HK-2 (cell line): ENCODE measurements around the gene SCAP.
"Not testable (repeated sequence)": the region's sequence is repeated elsewhere in the genome, so short reads cannot be mapped to it uniquely, and the experiment has no call there.

ENCODE experiments used
- DNase-seq: peaks from one replicate; pipeline ENCODE4 v3.0.0-alpha.2; 2018; ENCODE audit not compliant: unreplicated experiment

SCAP gene

GRCh38 chr3:47481763-47482162 lies 6.0 kb upstream of the SCAP start:
- not testable (repeated sequence) for DNase-seq

- DNase-seq, result not testable (repeated sequence)
Observed at GRCh38 chr3:47480267-47480666, 4.5 kb upstream of the SCAP start.

- DNase-seq, result no peak
Observed at GRCh38 chr3:47479826-47480160, 4.1 kb upstream of the SCAP start.

- no peak for DNase-seq
Observed at GRCh38 chr3:47478022-47478421, 2.3 kb upstream of the SCAP start.

- no peak for DNase-seq
Observed at GRCh38 chr3:47476644-47477199, 981 bp upstream of the SCAP start.

- DNase-seq, result no peak
Observed at GRCh38 chr3:47476330-47476626, 537 bp upstream of the SCAP start.

GRCh38 chr3:47475029-47475569 lies 642 bp downstream of the SCAP start:
- no peak for DNase-seq

- DNase-seq, result no peak
Observed at GRCh38 chr3:47473391-47473790, 2.4 kb downstream of the SCAP start.

- DNase-seq, result no peak
Observed at GRCh38 chr3:47469616-47470015, 6.1 kb downstream of the SCAP start.

- DNase-seq, result not testable (repeated sequence)
Observed at GRCh38 chr3:47468315-47468714, 7.4 kb downstream of the SCAP start.

- DNase-seq, result no peak
Observed at GRCh38 chr3:47464588-47464987, 11.2 kb downstream of the SCAP start.

- not testable (repeated sequence) for DNase-seq
Observed at GRCh38 chr3:47459534-47460085, 16.1 kb downstream of the SCAP start.

- DNase-seq, result no peak
Observed at GRCh38 chr3:47456984-47457383, 18.8 kb downstream of the SCAP start.

GRCh38 chr3:47455806-47456452 lies 19.8 kb downstream of the SCAP start:
- no peak for DNase-seq

- DNase-seq, result no peak
Observed at GRCh38 chr3:47452453-47453215, 23.1 kb downstream of the SCAP start.

- no peak for DNase-seq
Observed at GRCh38 chr3:47444103-47444502, 31.6 kb downstream of the SCAP start.

GRCh38 chr3:47443611-47443995 lies 32.1 kb downstream of the SCAP start:
- no peak for DNase-seq

GRCh38 chr3:47441796-47442551 lies 33.8 kb downstream of the SCAP start:
- no peak for DNase-seq

GRCh38 chr3:47440131-47440530 lies 35.6 kb downstream of the SCAP start:
- DNase-seq, result no peak

- no peak for DNase-seq
Observed at GRCh38 chr3:47436180-47436579, 39.6 kb downstream of the SCAP start.

GRCh38 chr3:47434849-47435248 lies 40.9 kb downstream of the SCAP start:
- DNase-seq, result no peak

GRCh38 chr3:47433796-47434195 lies 41.9 kb downstream of the SCAP start:
- DNase-seq, result no peak
